ENCODE results near the gene GPR31.

DNA sequence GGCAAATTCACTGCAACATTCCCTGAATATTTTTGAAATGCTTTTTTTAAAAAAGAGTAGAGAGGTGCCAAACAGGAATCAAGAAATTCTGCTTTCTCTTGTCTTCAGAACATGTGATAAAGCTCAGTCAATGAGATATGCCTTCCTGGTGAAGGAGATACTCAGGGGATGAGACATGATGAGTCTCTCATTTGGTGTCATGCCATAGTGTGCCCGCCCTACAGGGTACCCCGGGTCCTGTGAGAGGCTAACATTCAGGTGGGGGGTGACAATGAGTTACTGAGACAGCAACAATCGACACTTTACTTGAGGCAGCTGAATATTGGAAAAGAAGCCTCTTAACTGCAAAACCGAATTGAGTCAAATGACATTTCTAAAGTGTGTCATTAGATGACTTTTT is 28.2 kb downstream of the GPR31 start:
- TF ChIP-seq, protein P1, sequence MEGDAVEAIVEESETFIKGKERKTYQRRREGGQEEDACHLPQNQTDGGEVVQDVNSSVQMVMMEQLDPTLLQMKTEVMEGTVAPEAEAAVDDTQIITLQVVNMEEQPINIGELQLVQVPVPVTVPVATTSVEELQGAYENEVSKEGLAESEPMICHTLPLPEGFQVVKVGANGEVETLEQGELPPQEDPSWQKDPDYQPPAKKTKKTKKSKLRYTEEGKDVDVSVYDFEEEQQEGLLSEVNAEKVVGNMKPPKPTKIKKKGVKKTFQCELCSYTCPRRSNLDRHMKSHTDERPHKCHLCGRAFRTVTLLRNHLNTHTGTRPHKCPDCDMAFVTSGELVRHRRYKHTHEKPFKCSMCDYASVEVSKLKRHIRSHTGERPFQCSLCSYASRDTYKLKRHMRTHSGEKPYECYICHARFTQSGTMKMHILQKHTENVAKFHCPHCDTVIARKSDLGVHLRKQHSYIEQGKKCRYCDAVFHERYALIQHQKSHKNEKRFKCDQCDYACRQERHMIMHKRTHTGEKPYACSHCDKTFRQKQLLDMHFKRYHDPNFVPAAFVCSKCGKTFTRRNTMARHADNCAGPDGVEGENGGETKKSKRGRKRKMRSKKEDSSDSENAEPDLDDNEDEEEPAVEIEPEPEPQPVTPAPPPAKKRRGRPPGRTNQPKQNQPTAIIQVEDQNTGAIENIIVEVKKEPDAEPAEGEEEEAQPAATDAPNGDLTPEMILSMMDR (IDR thresholded peaks at IDR 0.05; ENCODE audit: extremely low read depth in 1 of 2, insufficient read depth in 1 of 2, low read depth in 1 of 2, low read length in 2 of 2) = no peak
- TF ChIP-seq GATA2 (IDR thresholded peaks at IDR 0.05; ENCODE audit: insufficient read depth, insufficient read length, low read depth, low read length) (no peak), EZH2 (IDR thresholded peaks at IDR 0.05; ENCODE audit: borderline replicate concordance, low read depth, low read length, severe bottlenecking) (no peak), POLR2AphosphoS5 (IDR thresholded peaks at IDR 0.05; ENCODE audit: insufficient read depth, low read depth, low read length) (no peak), POLR2A (IDR thresholded peaks at IDR 0.05; ENCODE audit: low read depth, low read length) (no peak), JUN (IDR thresholded peaks at IDR 0.05; ENCODE audit: borderline replicate concordance, insufficient read depth, insufficient read length, low read depth) (no peak)
